Pancreas (tissue), 10 donors: ENCODE results near the gene ANKRD29. TPM values are rescaled to one million over a fixed set of nuclear protein-coding genes. Genes with fewer than 3 reads are reported as not detected.
A peak's percentile ranks its signal among the peaks of the same experiment; 100 is the strongest.

ENCODE experiments used
- ATAC-seq, 4 donors: fragments of 200-7000 bp; cut with Tn5 transposase; one replicate each; pipeline versions ENCODE4 v1.8.0 to v1.9.1; 2020; ENCODE audit warnings: mild to moderate bottlenecking in 4 of 4, moderate library complexity in 4 of 4
- DNase-seq, 6 donors: peaks; one replicate each; pipeline ENCODE4 v3.0.0-alpha.2; 2020
- FAIRE-seq: peaks from 2 replicates; lab custom pipeline; 2012; peaks lifted over from hg19 to GRCh38; lab: Jason Lieb, UNC
- H3K27ac ChIP-seq, 4 donors: fragments of 200-600 bp; sonication (generic); 1 replicate in 3 of 4; 2 replicates in 1 of 4; pipeline versions ENCODE4 v1.5.0 to v1.8.0; 2020
- H3K27me3 ChIP-seq, 4 donors: fragments of 200-600 bp; one replicate each; pipeline ENCODE4 v1.8.0; 2021
- H3K36me3 ChIP-seq, 3 donors: fragments of 200-600 bp; sonication (generic) in 1 of 3; one replicate each; pipeline versions ENCODE4 v1.5.0 to v1.8.0; 2020 to 2021
- H3K4me1 ChIP-seq, 3 donors: fragments of 200-600 bp; one replicate each; pipeline ENCODE4 v1.8.0; 2021
- H3K4me3 ChIP-seq, 4 donors: fragments of 200-600 bp; sonication (generic) in 2 of 4; one replicate each; pipeline versions ENCODE4 v1.5.0 to v1.8.0; 2020 to 2021
- H3K9me3 ChIP-seq, 4 donors: fragments of 200-600 bp; one replicate each; pipeline ENCODE4 v1.8.0; 2021
- CTCF ChIP-seq, 4 donors: fragments of 200-600 bp; sonication (generic) in 3 of 4; IDR thresholded peaks; one replicate each; pipeline versions ENCODE4 v1.5.0 to v1.8.0; 2021; ENCODE audit warnings: antibody characterized with exemption in 4 of 4
- WGBS, 2 donors: extraction: QIAGEN DNeasy Blood & Tissue Kit; methylation state at CpG; one replicate each; pipeline ENCODE4 v1.1.7; 2013; 5-methylcytosine and 5-hydroxymethylcytosine counted together
- intact Hi-C, 3 donors: fragments of 100-400 bp; cut with DNase I; formaldehyde crosslinking; loops; one replicate each; pipeline versions ENCODE4 v1.11.1 to v1.14.2; 2022
- polyA plus RNA-seq, 2 donors: library from polyadenylated mRNA; stranded (reverse); fragments of 200-250 nt; gene quantifications; one replicate each; pipeline ENCODE4 v1.2.3, GENCODE V29; 2013
- total RNA-seq, 6 donors: library from RNA; stranded (reverse); fragmentation: NEBNext Ultra II Directional in 4 of 6; extraction: Animal tissue kit (Norgen Biotek cat#: 25700) in 4 of 6; gene quantifications; one replicate each; pipeline versions ENCODE4 v1.2.1 to v1.2.4, GENCODE V29; 2021 to 2023
- donor health status: healthy with polysubstance abuse.
- donor health status: DM: no; HTN: no; CAD: no; lungs with moderate emphysema.
- donor health status: DM: no; HTN: no; CAD: no.
- donor health status: control.
- donor health status: control.
- donor health status: Bipolar disorder and iron deficiency.
- donor health status: DM: yes; HTN: yes; CAD: no.
- donor health status: DM: no; HTN: no; CAD: no.
- donor health status: DM: no; HTN: no; CAD: no.
- donor health status: DM: yes; HTN: yes; CAD: no.

The ANKRD29 gene
- total and polyA plus RNA-seq, 8 donors, result 0.24 to 2.0 (median 0.65) TPM

- Histone ChIP-seq H3K4me1 (peaks cover 0 to 12% (median 5%) of the 10 kb centered on the region in 3 donors), H3K36me3 (no peaks in the 10 kb centered on the region), H3K4me3 (peak within 1 kb of the TSS; percentile 38 to 75 (median 55)), H3K27me3 (no peaks in the 10 kb centered on the region), H3K9me3 (no peaks in the 10 kb centered on the region), H3K27ac (no peak within 1 kb of the TSS)
- FAIRE-seq (no peak), DNase-seq (peak; percentile 54 to 84 (median 66)), ATAC-seq (peak; percentile 89 to 92 (median 91))
- WGBS, 2 donors, result 0 to 1% methylated on average over 43 to 45 of the region's 45 CpGs
- intact Hi-C loops, result no loop called here
- no peak for TF ChIP-seq CTCF (IDR thresholded peaks at IDR 0.05)
Observed at GRCh38 chr18:23689031-23689615, 26.4 kb upstream of the ANKRD29 start, which contains the start of gene LAMA3. Gene LAMA3 (plus strand): TSS chr18:23689453. CDS start chr18:23689684, 231 bp downstream.

GRCh38 chr18:23688528-23688927, 25.8 kb upstream of the ANKRD29 start:
- DNase-seq, result no peak
- Histone ChIP-seq H3K4me3 (peak overlapping the region in 2 of 4 donors; percentile 61 to 75), H3K27ac (no peak overlapping the region), H3K27me3 (no peaks in the 10 kb centered on the region), H3K4me1 (peaks cover 0 to 6% (median 5%) of the 10 kb centered on the region in 3 donors), H3K9me3 (no peaks in the 10 kb centered on the region), H3K36me3 (no peaks in the 10 kb centered on the region)
- WGBS, 2 donors, result 53 to 56% methylated on average over 5 of the region's 5 CpGs
- no peak for TF ChIP-seq CTCF (IDR thresholded peaks at IDR 0.05)
- FAIRE-seq, result no peak
- intact Hi-C loops, result no loop called here
- no peak for ATAC-seq

- DNase-seq (no peak), FAIRE-seq (no peak), ATAC-seq (peak in 1 of 4 donors; percentile 38)
- peaks cover 0 to 5% (median 4%) of the 10 kb centered on the region in 3 donors for H3K4me1 ChIP-seq
- intact Hi-C loops, result no loop called here
- no peak overlapping the region for H3K27ac ChIP-seq
- no peak overlapping the region for H3K4me3 ChIP-seq
- H3K27me3 ChIP-seq, result no peaks in the 10 kb centered on the region
- TF ChIP-seq CTCF (IDR thresholded peaks at IDR 0.05), result no peak
- H3K9me3 ChIP-seq, result no peaks in the 10 kb centered on the region
- H3K36me3 ChIP-seq, result no peaks in the 10 kb centered on the region
- 10 to 11% methylated on average over 5 of the region's 5 CpGs for WGBS, 2 donors
Observed at GRCh38 chr18:23684515-23685197, 21.9 kb upstream of the ANKRD29 start.

GRCh38 chr18:23683671-23684070, 21.0 kb upstream of the ANKRD29 start:
- Histone ChIP-seq H3K4me3 (no peak overlapping the region), H3K4me1 (peaks cover 0 to 2% (median under 1%) of the 10 kb centered on the region in 3 donors), H3K9me3 (no peaks in the 10 kb centered on the region), H3K36me3 (no peaks in the 10 kb centered on the region), H3K27me3 (no peaks in the 10 kb centered on the region), H3K27ac (no peak overlapping the region)
- intact Hi-C loops, result no loop called here
- FAIRE-seq (no peak), ATAC-seq (no peak), DNase-seq (no peak)
- 45 to 49% methylated on average over 3 of the region's 3 CpGs for WGBS, 2 donors
- TF ChIP-seq CTCF (IDR thresholded peaks at IDR 0.05), result no peak

- Histone ChIP-seq H3K9me3 (no peaks in the 10 kb centered on the region), H3K4me3 (no peak overlapping the region), H3K27me3 (no peaks in the 10 kb centered on the region), H3K4me1 (no peaks in the 10 kb centered on the region), H3K27ac (no peak overlapping the region), H3K36me3 (no peaks in the 10 kb centered on the region)
- FAIRE-seq (no peak), ATAC-seq (no peak), DNase-seq (no peak)
- no peak for TF ChIP-seq CTCF (IDR thresholded peaks at IDR 0.05)
- 57 to 61% methylated on average over 3 of the region's 3 CpGs for WGBS, 2 donors
- intact Hi-C loops, result no loop called here
Observed at GRCh38 chr18:23683155-23683554, 20.4 kb upstream of the ANKRD29 start.
